Kidney (tissue), 14 donors: ENCODE results near the gene PRKCE. TPM values are rescaled to one million over a fixed set of nuclear protein-coding genes. Genes with fewer than 3 reads are reported as not detected.

ENCODE experiments used
- DNase-seq, 5 donors: peaks; one replicate each; pipeline ENCODE4 v3.0.0-alpha.2; 2013 to 2020
- FAIRE-seq: peaks from 2 replicates; lab custom pipeline; 2012; peaks lifted over from hg19 to GRCh38; lab: Jason Lieb, UNC
- H3K27ac ChIP-seq, 2 donors: one replicate each; pipeline ENCODE4 v1.7.0; 2013; ENCODE audit warnings: low read depth in 2 of 2, low read length in 2 of 2, inconsistent platforms in 1 of 2
- H3K27me3 ChIP-seq: one replicate; pipeline ENCODE4 v1.7.1; 2013; ENCODE audit warnings: low read length, inconsistent platforms; ENCODE audit not compliant: control insufficient read depth, insufficient read depth
- H3K36me3 ChIP-seq, 3 donors: one replicate each; pipeline versions ENCODE4 v1.7.0 to v1.7.1; 2013; ENCODE audit warnings: low read length in 3 of 3, control low read depth in 1 of 3, inconsistent platforms in 1 of 3; ENCODE audit not compliant: insufficient read depth in 3 of 3, control insufficient read depth in 2 of 3
- H3K4me1 ChIP-seq, 3 donors: one replicate each; pipeline versions ENCODE4 v1.7.0 to v1.7.1; 2013; ENCODE audit warnings: low read length in 3 of 3, inconsistent platforms in 1 of 3, low read depth in 1 of 3; ENCODE audit not compliant: control insufficient read depth in 2 of 3, insufficient read depth in 2 of 3
- H3K4me3 ChIP-seq, 3 donors: one replicate each; pipeline versions ENCODE4 v1.7.0 to v1.8.1; 2013; ENCODE audit warnings: low read length in 3 of 3, control low read depth in 1 of 3, inconsistent platforms in 1 of 3
- H3K9ac ChIP-seq, 3 donors: one replicate each; pipeline versions ENCODE4 v1.7.0 to v1.7.1; 2013; ENCODE audit warnings: low read length in 3 of 3, control low read depth in 1 of 3, inconsistent platforms in 1 of 3
- H3K9me3 ChIP-seq, 3 donors: one replicate each; pipeline versions ENCODE4 v1.7.0 to v1.7.1; 2013; ENCODE audit warnings: low read length in 3 of 3, control low read depth in 1 of 3, inconsistent platforms in 1 of 3; ENCODE audit not compliant: control insufficient read depth in 2 of 3, insufficient read depth in 1 of 3
- CTCF ChIP-seq: IDR thresholded peaks from 3 replicates; pipeline ENCODE4 v1.5.1; 2012; ENCODE audit warnings: mild to moderate bottlenecking, moderate library complexity, borderline replicate concordance; ENCODE audit not compliant: insufficient read depth; ENCODE audit errors: extremely low read depth
- intact Hi-C: fragments of 100-400 bp; cut with DNase I; formaldehyde crosslinking; loops from one replicate; pipeline ENCODE4 v1.11.1; 2022
- polyA plus RNA-seq: library from polyadenylated mRNA; stranded (reverse); fragments of 350-450 nt; fragmentation: Illumina TruSeq; extraction: RNeasy Lipid Tissue Mini Kit (QIAGEN cat#74804); gene quantifications from one replicate; pipeline ENCODE4 v1.2.3, GENCODE V29; 2014; ENCODE audit warnings: low read depth, low replicate concordance; ENCODE audit not compliant: insufficient read depth
- total RNA-seq: library from RNA; stranded (reverse); fragmentation: NEBNext Ultra II Directional; extraction: Animal tissue kit (Norgen Biotek cat#: 25700); gene quantifications from one replicate; pipeline ENCODE4 v1.2.1, GENCODE V29; 2021
- donor health status: control.
- donor health status: control.
- donor health status: control.
- donor health status: control.
- donor health status: control.
- donor health status: DM: yes; HTN: yes; CAD: no.
- donor health status: Normal renal cell carcinoma (clear cell type).

Gene PRKCE
- total and polyA plus RNA-seq, 2 donors from 2014 or later: 11.1 to 27.3 TPM

GRCh38 chr2:46079985-46080560 is 428.6 kb downstream of the PRKCE start:
- DNase-seq (no peak), FAIRE-seq (no peak)
- no peak overlapping the region for H3K4me3 ChIP-seq
- H3K4me1 ChIP-seq: peaks cover 0 to 2% (median 0%) of the 10 kb centered on the region in 3 donors
- H3K27me3 ChIP-seq: no peaks in the 10 kb centered on the region
- TF ChIP-seq CTCF: no peak
- H3K27ac ChIP-seq: no peak overlapping the region
- H3K9me3 ChIP-seq: no peaks in the 10 kb centered on the region
- no peaks in the 10 kb centered on the region for H3K36me3 ChIP-seq
- intact Hi-C loops: no loop called here
- no peak overlapping the region for H3K9ac ChIP-seq

GRCh38 chr2:46082531-46083485 is 431.3 kb downstream of the PRKCE start:
- no peak for FAIRE-seq
- TF ChIP-seq CTCF: no peak
- H3K9ac ChIP-seq: no peak overlapping the region
- peaks cover 0 to 5% (median 4%) of the 10 kb centered on the region in 3 donors for H3K36me3 ChIP-seq
- H3K4me1 ChIP-seq: no peaks in the 10 kb centered on the region
- intact Hi-C loops: no loop called here
- DNase-seq: peak in 1 of 5 donors; percentile 81
- no peaks in the 10 kb centered on the region for H3K9me3 ChIP-seq
- no peak overlapping the region for H3K4me3 ChIP-seq
- H3K27ac ChIP-seq: peak overlapping the region in 1 of 2 donors; percentile 40
- no peaks in the 10 kb centered on the region for H3K27me3 ChIP-seq

- Histone ChIP-seq H3K27me3 (no peaks in the 10 kb centered on the region), H3K36me3 (peaks cover 0 to 19% (median 8%) of the 10 kb centered on the region in 3 donors), H3K4me3 (no peak overlapping the region), H3K4me1 (peaks cover 0 to 3% (median 0%) of the 10 kb centered on the region in 3 donors), H3K9me3 (no peaks in the 10 kb centered on the region), H3K9ac (no peak overlapping the region), H3K27ac (peak overlapping the region in 1 of 2 donors; percentile 11)
- DNase-seq (peak in 1 of 5 donors; percentile 41), FAIRE-seq (no peak)
- TF ChIP-seq CTCF: no peak
- intact Hi-C loops: no loop called here
Measured at GRCh38 chr2:46086578-46087070, 435.1 kb downstream of the PRKCE start.
